GM21717 (cell line): Measurements from ENCODE around the gene ZNF618.

Source experiments
- ATAC-seq: cut with Tn5 transposase; IDR thresholded peaks from one replicate; pipeline ENCODE4 v1.9.1; 2021; ENCODE audit warnings: mild to moderate bottlenecking, moderate library complexity; ENCODE audit not compliant: unreplicated experiment

ZNF618 gene

GRCh38 chr9:113876151-113876992, at the start of gene ZNF618:
Gene ZNF618, plus strand, starts transcription at chr9:113876309. Its CDS starts 72 bp downstream, at chr9:113876381.
- no peak for ATAC-seq

- no peak for ATAC-seq
These were observed 47.9 kb upstream of the ZNF618 start for GRCh38 chr9:113828221-113828620.

- ATAC-seq: no peak
These were observed 38.8 kb upstream of the ZNF618 start for GRCh38 chr9:113837334-113837733.

GRCh38 chr9:113842086-113842485, 34.0 kb upstream of the ZNF618 start:
- ATAC-seq: no peak

- no peak for ATAC-seq
These were observed 31.6 kb upstream of the ZNF618 start for GRCh38 chr9:113844466-113844865.

- ATAC-seq: no peak
These were observed 24.8 kb upstream of the ZNF618 start for GRCh38 chr9:113851359-113851758.

- ATAC-seq: no peak
These were observed 24.2 kb upstream of the ZNF618 start for GRCh38 chr9:113851873-113852272.

GRCh38 chr9:113853333-113853732, 22.8 kb upstream of the ZNF618 start:
- ATAC-seq: no peak

GRCh38 chr9:113854310-113854709, 21.8 kb upstream of the ZNF618 start:
- no peak for ATAC-seq

GRCh38 chr9:113857875-113858274, 18.2 kb upstream of the ZNF618 start:
- ATAC-seq: no peak

- ATAC-seq: no peak
These were observed 17.8 kb upstream of the ZNF618 start for GRCh38 chr9:113858282-113858681.

- no peak for ATAC-seq
These were observed 12.8 kb upstream of the ZNF618 start for GRCh38 chr9:113863345-113863744.

- no peak for ATAC-seq
These were observed 7.6 kb upstream of the ZNF618 start for GRCh38 chr9:113868501-113868900.

- no peak for ATAC-seq
These were observed 3.5 kb upstream of the ZNF618 start for GRCh38 chr9:113872485-113873143.

GRCh38 chr9:113873446-113873845, 2.7 kb upstream of the ZNF618 start:
- ATAC-seq: no peak

GRCh38 chr9:113873926-113874325, 2.2 kb upstream of the ZNF618 start:
- ATAC-seq: no peak

GRCh38 chr9:113875459-113876150, 504 bp upstream of the ZNF618 start:
- ATAC-seq: no peak

GRCh38 chr9:113876993-113877368, 872 bp downstream of the ZNF618 start:
- no peak for ATAC-seq

- no peak for ATAC-seq
These were observed 3.2 kb downstream of the ZNF618 start for GRCh38 chr9:113879318-113879717.

- no peak for ATAC-seq
These were observed 3.8 kb downstream of the ZNF618 start for GRCh38 chr9:113879911-113880310.

GRCh38 chr9:113882181-113882580, 6.1 kb downstream of the ZNF618 start:
- no peak for ATAC-seq
